CD4-positive, alpha-beta T cell treated with Interleukin-17A for 4 hours (primary cell): ENCODE data around the gene PISD.

Source experiments
- DNase-seq: peaks from one replicate; pipeline ENCODE4 v3.0.0-alpha.2; 2020; ENCODE audit warnings: mixed read lengths

PISD gene

DNA sequence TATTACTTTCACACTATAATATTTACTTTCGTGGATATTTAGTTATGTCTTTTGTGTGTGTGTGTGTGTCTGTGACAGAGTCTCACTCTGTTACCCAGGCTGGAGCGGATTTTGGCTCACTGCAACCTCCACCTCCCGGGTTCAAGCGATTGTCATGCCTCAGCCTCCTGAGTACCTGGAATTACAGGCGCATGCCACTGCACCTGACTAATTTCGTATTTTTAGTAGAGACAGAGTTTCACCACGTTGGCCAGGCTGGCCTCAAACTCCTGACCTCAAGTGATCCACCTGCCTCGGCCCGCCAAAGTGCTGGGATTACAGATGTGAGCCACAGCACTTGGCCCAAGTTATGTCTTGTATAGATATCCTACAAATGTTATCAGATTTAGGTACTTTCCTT, 9.9 kb downstream of the PISD start:
- no peak for DNase-seq

DNA sequence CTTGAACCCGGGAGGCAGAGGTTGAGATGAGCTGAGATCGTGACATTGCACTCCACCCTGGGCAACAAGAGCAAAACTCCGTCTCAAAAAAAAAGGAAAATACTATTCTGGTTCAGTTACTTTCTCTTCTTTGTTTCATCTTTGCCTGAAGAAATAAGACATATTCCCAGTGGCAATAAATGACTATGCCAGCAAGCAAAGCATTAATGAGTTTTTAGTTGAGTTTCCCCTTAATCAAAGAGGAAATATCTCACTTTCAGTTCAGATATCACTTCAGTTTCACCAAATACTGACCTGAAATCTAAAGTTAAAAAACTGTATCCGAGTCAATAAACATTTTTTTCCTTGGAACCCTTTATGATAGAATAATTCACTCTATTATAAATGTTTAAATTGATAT, 10.4 kb downstream of the PISD start:
- no peak for DNase-seq

DNA sequence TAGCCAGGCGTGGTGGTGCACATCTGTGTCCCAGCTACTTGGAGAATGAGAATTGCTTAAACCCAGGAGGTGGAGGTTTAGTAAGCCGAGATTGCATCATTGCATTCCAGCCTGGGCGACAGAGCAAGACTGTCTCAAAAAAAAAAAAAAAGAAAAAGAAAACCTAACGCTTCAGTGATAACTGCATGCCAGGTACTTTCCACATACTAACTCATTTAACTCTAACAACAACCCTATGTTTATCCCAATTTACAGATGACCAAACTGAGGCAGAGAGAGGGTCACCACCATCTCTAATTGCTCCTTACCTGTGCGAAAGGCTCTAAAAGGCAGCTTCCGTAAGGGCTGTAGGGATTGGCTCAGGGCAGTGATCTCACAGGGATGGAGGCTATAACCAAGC, 11.6 kb downstream of the PISD start:
- DNase-seq: no peak

DNA sequence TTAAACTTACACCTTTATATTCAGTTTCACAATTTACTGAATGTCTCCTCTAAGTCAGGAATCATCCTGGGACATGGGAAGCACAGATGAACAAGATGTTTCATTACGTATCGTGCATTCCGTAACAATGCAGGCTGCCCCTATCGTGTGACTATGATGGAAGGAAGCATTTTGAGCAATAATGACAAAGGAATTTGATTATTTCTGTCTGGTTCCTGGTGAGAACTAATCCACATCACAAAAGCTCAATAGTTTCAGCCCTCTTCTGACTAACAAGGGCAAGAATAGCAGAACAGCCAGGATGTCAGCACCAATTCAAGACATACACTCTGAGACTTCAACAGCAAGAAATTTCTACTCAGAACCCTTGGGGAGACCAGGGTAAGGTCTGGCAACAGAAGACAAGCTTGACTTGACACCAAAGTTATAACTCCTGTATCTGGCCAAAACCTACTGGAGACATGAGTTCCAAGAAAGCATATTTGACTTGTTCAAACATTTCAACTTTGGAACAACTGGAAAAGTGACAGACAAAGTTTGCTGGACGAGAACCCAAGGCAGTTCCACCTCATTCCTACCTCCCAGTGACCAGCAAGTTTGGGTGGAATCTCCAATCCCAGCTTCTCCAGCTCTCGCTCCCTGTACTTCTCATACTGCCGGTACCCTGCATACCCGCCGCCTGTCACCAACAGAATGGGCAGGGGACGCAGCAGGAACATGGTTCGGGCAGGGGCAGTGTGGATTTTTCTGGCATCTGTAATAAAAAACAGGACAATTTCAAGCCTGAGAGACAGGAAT, 14.3 kb downstream of the PISD start:
- DNase-seq: no peak

DNA sequence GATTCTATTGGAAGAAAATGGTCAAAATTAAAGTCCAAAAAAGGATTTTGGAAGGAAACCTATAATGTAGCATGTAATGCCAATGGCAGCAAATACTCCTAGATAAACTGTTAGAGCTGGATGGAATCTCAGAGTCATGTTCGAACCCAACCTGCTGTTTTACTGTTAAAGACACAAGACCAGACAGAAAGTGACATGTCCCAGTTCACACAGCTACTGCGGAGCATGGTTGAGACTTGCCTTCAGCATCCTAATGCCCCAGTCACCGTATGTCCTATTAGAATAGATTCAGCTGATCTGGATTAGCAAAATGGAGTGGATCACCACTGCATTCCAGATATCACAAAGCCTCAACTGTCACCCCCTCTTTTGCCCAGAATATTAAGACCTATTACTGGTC, 14.9 kb downstream of the PISD start:
- no peak for DNase-seq

DNA sequence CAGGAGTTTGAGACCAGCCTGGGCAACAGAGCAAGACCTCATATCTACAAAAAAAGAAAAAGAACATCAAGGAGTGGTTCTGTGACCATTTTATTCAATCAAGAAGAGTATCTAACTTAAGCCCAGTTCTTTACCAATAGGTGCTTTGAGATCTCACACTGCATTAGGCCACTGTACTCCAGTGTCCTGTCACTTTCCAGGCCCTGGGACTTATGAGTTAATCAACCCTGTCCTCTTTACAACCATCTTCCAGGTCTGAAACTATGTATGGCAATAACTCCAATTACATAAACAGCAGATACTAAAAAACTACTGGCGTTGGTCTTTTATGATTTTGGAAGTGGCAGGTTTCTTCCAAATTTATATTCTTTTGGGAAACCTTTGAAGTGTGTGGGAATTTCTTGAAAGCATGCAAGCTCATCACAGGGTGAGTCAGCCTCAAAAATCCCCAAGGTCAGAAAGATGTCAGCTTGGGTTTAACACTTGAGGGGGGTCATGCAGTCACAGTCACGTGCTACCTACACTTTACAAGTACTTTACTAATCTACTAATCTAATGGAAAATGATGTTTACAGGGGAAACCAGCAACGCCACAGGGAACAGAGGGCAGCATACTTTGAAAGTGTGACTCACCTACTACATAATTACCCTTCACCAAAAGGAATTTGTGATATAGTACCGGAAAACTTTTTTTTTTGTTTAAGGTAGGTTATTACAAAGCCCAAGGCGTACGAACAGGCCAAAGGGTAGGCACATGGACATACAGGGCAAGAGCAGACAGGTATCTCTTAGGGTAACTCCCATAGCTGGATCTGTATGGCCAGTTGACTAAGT, 15.6 kb downstream of the PISD start:
- no peak for DNase-seq

DNA sequence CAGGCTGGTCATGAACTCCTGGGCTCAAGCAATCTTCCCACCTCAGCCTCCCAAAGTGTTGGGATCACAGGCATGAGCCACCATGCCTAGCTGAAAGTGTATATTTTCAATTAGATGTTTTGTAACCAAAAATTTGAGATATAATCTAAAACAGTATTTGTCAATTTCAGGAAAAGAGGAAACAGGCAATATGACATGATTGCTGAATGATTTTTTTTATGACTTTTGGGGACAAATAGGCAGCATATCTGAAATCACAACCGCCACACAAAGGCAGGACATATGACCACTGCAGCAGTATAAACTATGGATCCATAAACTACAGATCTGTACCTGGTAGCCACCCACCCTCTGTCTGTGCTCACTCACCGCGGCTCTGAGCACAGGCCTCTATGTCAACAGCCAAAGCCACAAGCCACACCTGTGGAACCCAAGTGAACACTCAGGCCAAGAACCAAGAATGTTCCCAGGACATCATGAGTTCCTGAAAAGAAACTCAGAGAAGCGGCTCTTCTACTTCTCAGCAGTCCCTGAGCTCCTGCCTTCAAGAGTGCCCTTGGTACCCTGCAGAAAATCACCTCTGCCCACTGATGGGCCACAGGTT, 22.5 kb downstream of the PISD start:
- no peak for DNase-seq

DNA sequence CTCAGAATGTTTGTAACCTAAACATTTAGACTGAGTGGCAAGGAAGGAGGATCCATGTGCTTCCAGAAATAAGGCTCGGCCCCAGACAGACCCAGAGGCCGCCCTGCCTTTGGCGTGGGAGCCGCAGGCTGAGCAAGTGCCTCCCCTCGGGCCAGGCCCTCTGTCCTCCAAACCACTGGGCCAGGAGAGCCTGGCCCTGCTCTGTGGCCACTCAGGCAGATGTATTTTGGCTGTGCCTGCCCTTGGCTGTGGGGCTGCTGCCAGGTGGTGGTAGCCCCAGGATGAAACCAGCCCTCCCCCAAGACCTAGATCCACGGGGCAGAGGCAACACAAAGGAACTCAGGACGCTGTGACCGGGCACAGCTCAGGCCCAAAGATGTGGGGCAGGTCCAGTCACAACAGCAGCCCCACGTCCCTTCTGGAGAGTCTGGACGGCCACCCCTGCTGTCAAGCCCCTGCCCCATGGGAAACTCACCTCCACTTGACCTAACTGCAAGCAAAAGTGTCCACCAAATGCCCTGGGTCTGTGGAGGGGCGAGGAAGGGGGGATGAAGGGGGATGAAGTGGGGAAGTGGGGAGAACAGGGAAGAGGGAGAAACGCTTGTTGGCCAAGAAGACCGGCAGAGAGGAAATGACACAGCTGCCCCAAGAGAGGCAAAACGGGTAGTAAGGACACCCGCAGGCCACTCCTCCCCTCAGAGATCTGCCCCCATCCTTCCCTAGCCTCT, 24.0 kb downstream of the PISD start:
- DNase-seq: no peak

DNA sequence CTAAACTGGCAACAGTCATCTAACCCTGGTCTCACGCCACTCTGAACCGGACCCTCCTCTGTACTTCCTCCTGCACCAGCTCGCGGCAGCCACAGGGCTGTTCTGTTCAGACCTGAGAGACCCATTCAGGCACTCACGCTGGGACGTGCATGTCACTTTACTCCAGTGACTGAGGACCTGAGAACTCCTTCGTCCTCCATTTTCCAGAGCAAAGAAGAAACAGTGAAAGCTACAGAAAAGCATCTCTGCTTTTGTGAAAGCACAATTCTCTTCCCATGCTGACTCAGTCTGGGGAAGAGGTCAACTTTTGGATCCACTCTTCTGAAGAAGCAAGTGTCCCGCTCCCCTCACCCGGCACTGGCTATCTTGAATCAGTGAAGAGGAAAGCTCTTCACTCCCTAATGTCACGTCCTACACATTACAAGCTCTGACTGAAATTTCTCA, 24.5 kb downstream of the PISD start:
- no peak for DNase-seq

DNA sequence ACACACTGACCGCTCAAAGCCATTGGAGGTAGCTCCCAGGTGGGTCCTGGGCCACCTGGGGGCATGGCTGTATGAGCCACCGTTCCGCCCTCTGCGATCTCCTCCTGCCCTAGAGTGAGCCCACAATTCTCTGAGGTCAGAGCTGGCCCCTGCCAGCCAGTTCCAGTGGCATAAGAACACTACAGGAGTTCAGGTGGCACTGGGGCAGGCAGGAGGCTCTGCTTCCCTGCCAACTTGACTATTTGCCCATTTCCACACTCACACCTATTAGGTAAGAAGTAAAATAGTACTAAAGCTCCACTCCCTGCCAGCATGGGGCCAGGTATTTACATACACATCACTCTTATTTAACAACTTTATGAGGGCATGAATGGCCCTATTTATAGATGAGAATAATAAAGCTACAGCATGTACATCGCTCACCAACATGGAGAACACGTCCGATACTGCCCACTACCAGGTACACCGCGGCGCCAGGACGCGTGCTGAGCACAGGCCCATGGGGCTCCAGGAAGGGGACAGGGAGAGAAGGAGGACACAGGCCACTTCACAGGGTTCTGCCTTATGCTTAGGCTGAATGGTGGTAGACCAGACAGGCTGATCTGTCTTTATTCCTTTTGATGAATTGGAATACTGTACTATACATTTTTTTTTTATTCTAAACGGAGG, 26.2 kb downstream of the PISD start:
- no peak for DNase-seq

DNA sequence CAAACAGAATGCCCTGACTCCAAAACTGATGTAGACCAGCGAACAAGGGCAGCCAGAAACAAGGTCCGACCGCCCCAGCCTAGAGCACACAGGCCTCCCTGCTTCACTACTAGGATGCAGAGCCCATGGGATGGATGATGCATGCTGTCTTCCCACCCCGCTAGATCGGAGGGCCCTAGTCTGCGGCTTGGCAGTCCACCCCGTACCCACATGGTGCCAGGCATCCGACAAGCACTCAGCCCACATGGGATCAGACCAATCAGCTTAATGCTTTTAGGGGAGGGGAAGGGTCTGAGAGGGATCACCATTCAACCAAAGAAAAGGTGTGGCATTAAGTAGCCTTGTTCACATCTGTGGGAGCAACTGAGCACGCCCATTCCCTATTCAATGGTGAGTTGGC, 30.6 kb downstream of the PISD start:
- no peak for DNase-seq

DNA sequence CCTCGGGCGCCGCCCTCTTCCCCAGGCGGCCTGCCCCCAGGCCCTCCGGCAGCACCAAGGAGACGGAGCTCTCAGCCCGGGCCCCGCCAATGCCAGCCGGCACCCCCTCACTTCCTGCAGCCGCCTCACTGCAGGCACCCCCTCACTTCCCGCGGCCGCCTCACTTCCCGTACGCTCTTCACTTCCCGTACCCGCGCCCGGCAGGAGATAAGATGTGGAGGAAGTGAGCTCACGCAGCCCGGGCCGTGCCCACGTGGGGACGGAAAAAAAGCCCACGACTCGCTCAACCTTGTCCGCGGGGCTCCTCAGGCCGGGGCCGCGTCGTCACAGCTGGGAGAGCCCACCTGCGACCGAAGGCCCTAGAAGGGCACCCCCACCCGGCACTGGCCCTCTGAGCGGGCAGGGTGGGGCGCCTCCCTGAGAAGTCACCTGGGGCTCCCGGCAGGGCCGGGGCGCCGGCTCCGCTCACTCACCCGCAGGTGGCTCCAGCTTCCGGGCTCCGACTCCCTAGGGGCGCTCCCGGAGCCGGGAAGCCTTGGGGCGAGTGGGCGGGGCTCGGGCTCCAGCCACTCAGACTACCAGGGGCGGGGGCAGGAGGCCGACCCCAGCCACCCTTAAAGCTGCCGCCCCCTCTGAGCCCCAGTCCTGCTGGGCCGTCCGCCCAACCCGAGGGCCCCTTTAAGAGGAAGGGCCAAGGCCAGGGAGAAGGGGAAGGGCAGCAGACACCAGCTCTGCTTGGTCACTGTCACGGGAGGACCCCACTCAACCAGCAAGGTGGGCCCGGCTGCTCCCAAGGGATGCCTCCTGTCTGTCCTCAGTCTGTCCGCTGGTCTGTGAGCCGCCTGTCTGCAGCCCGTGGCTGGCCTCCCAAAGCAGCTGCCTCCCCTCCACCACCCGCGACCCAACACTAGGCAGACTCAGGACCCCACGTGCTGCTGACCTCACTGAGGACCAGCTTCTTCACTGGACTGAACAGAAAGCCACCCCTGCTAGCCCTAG, 31.4 kb downstream of the PISD start:
- DNase-seq: peak; percentile 91

DNA sequence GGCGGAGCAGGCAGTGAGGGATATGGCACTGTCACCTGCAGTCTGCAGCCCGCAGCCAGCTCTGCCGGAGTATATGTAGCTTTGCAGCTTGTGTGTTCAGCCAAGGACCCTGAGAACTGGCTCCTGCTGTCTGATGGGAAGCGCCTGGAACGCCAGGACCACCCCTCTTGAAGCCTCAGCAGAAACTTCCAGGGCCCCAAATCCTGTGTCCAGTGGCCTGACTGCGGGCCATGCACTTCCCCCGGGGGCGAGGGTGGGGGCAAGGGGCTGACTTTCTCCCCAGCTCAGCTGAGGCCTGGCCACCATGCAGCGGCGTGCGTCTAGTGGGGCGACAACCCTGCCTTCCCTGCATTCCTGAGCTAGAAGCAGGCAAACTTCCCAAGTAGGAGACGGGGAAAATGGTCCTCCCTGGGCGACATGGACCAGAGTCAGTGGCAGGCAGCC, 32.3 kb downstream of the PISD start:
- DNase-seq: no peak

DNA sequence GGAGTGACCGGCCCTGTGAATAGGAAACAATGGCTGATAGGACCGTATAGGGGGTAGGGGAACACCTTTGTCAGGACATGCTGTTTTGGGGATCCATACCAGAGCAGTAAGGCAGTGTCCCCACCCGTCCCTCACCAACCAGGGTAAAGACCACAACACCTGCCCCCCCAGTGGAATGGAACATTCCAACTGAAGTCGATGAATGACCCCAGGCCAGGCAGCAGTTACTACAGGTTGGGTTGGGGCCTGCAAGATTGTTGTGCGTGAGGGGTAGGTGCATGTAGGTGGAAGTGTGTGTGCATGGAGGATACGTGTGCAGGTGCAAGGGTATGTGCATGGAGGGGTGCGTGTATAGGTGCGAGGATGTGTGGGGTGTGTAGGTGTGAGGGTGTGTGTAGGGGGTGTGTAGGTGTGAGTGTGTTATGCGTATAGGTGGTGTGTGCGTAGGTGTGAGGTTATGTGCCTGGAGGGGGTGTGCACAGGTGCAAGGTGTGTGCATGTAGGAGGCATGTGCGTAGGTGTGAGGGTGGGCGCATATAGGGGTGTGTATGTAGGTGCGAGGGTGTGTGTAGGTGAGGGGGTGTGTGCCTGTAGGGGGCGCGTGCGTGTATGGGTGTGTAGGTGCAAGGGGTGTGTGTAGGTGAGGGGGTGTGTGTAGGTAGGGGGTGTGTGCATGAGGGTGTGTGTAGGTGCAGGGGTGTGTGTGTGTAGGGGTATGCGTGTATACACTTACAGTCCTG, 32.9 kb downstream of the PISD start:
- DNase-seq: peak; percentile 31

DNA sequence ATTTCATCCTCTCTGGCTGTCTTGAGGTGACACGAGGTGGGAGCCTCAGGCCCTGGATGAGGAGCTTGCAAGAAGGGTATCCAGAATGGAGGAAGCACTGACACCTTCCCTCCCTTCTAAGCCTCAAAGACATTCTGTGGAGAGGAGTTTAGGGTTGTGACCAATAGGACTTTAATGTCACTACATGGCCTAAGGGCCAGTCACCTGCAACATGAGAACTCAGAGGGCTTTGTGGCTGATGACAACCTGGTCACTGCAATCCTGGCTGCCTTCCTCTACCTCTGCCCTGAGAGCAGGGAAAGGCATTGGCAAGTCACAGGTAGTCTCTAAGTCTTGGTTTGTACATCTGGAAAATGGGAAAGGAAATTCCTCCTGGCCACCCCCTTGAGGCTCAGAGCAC, 33.7 kb downstream of the PISD start:
- no peak for DNase-seq

DNA sequence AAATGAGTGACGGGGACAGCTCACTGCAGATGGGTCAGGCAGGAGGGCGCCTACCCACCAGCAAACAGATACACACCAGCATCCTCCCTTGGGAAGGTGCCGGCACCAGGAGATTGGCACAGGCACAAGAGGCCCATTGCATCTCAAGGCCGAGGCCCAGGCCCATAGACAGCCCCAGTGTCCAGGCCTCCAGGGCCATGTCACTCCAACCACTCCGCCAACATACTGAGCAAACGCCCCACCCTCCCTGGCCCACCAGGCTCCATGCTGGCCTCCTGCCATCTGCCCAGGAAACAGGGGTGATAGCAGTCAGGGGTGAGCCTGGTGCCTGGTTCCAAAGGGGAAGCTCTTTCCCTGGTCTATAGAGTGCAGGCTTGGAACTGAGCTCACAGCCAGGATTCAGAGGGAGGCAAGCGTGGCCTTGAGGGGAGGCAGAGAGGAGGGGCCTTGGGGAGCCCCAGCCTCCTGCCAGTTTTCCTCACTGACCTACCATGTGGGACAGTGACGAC, 34.7 kb downstream of the PISD start:
- DNase-seq: no peak

DNA sequence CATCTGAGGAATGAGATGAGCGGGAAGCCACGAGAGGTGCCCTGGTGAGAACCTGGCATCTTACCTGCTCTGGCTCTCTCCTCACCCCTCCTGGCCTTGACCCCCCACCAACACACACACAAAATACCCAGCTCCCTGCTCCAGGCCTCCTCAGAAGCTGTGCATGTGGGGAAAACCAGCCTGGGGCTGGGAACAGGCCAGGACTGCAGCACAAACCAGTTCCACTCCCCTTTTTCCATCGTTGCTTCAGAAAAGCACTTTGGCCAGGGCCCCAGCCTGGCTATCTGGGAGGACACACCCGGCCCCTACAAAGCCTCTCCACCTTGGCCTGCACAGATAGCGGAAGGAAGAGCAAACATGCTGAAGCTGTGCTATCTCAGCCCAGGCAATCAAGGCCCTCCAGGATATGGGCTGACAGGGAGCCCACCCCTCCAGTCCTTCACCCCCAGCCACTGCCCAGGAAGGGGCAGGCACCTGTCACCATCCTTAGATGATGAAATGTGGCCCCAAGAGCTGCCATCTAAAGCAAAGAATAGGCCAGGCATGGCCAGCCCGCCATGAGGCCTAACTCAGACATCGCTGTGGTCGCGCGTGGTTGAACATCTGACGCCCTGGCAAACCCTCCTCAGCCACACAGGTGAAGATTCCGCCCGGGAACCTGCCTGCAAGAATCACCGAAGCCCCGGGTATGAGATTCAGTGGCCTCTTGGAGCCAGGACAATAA, 35.4 kb downstream of the PISD start:
- no peak for DNase-seq

DNA sequence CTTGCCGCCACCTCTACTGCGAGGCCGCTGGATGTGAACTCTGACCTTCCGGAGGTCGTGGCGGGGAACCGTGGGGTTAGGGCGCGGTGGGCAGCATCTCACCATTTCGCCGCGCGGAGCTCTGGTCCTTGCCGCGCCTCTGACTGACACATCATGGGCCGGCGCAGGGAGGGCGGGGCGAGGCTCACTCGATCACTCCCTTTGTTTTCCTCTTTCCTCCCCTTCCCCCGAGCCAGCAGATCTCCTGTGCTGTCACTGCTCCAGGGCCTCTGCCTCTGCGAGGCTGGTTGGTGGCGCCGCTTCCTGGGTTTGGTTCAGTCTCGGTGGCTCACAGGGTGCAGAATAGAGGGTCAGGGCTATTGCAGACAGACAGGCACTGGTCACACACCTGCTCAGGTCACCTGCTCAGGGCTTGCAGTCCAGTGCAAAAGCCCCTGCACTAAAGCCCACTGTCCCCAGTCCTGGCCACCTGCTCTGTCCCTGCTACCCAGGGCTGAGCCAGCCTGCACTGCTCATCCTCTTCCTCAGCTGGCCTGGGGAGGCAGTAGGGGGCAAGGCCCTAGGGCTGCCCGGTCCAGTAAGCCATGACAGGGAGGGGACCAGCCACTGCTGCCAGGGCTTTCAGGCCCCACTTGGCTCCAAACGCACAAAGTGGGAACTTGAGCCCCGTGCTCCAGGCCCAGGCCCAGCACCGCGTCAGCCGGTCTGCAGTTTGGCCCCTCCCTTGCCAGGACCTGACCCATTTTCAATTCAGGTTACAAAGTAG, 36.2 kb downstream of the PISD start:
- no peak for DNase-seq

DNA sequence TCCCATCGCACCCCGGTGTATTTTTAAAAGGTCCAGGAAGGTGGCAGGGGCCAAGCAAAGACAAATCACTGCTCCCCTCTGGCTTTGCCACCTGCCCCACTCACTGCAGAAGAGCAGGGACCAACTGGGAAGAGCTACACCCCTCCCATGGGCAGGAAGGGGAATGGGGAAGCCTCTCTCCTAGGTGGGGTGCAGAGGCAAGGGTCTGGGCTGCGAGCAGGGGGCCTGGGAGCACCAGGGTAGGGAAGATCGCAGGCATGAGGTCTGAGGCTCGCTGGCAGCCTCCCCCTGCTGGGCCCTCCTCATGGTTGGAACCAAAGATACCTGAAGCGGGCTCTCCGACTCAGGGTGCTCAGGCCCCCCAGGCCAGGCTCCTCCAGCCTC, 36.8 kb downstream of the PISD start:
- no peak for DNase-seq
